GM12875 (cell line): ENCODE results near the gene CLIC1.

ENCODE experiments used
- H3K4me3 ChIP-seq: one replicate; pipeline ENCODE4 v1.5.1; 2011; ENCODE audit warnings: low read depth, low read length, control low read depth
- TF ChIP-seq, protein P1 (sequence below): IDR thresholded peaks from 2 replicates; pipeline ENCODE4 v1.5.1; 2011; ENCODE audit warnings: low read depth, mild to moderate bottlenecking, control low read depth, inconsistent platforms, low read length, moderate library complexity, borderline replicate concordance; ENCODE audit not compliant: insufficient read depth

CLIC1 gene

DNA sequence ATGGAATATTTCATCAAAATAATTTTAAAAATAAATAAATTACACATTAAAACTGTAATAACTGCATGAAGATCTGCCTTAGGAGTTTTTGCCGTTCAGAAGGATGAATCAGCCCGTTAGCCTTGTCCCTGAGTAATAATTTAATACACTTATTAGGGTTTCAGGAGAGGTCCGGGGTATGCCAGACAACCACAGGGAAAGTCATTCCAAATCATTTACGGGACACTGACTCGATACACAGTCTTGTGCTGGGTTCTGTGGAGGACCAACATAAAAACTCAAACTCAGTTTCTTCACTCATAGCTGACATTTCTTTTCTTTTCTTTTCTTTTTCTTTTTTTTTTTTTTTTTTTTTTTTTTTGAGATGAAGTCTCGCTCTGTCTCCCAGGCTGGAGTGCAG lies 30.4 kb downstream of the CLIC1 start:
- TF ChIP-seq, protein P1, sequence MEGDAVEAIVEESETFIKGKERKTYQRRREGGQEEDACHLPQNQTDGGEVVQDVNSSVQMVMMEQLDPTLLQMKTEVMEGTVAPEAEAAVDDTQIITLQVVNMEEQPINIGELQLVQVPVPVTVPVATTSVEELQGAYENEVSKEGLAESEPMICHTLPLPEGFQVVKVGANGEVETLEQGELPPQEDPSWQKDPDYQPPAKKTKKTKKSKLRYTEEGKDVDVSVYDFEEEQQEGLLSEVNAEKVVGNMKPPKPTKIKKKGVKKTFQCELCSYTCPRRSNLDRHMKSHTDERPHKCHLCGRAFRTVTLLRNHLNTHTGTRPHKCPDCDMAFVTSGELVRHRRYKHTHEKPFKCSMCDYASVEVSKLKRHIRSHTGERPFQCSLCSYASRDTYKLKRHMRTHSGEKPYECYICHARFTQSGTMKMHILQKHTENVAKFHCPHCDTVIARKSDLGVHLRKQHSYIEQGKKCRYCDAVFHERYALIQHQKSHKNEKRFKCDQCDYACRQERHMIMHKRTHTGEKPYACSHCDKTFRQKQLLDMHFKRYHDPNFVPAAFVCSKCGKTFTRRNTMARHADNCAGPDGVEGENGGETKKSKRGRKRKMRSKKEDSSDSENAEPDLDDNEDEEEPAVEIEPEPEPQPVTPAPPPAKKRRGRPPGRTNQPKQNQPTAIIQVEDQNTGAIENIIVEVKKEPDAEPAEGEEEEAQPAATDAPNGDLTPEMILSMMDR = no peak

DNA sequence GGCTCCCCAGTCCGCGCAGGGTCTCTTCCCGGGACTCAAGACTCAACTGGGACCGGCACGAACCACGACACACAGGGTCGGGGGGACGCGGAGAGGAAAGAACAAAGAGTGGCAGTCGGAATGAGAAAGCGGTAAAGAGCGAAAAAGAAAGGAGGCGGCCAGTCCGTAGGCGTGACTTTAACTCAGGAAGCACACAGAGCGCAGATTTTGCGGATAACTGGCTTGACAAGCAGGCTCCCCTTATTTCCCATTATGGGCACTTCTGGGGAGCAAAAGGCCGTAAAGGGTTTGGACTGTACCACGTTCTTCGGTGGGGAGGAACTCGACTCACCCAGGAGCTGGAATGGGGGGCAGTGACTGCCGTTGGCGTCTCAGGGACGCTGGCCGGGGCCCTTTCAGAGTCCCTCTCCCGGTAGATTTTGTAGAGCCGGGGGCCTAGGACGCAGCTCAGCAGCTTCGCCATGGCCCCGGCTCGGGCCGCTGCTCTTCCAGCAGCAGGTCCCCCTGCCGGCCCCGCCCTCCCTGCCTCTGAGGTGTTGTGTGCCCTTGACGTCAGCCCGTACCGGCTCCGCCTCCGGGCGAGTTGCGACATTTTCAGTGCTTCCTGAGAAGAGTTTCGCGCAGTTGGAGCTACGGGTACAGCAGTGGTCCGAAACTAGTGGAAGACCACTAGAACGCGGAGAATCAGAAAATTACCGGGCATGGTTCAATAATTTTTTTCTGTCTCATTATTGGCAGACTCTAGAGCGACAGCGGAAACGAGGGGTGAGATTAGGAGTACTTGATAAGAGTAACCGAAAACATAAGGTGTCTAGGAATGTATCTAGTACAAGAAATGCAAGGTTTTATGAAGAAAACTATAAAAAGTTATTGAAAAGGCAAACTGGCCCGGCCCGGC lies 33.3 kb downstream of the CLIC1 start, which contains the start of gene ABHD16A:
Gene ABHD16A, minus strand, starts transcription at position 506 of the 898 bp plus-strand sequence. Its CDS starts 43 bp downstream, at position 463.
- TF ChIP-seq, protein P1 = no peak
- peak within 1 kb of the TSS; percentile 62 for H3K4me3 ChIP-seq

More for the DNA sequence above, 30.4 kb downstream of the CLIC1 start:
- no peak overlapping the region for H3K4me3 ChIP-seq

DNA sequence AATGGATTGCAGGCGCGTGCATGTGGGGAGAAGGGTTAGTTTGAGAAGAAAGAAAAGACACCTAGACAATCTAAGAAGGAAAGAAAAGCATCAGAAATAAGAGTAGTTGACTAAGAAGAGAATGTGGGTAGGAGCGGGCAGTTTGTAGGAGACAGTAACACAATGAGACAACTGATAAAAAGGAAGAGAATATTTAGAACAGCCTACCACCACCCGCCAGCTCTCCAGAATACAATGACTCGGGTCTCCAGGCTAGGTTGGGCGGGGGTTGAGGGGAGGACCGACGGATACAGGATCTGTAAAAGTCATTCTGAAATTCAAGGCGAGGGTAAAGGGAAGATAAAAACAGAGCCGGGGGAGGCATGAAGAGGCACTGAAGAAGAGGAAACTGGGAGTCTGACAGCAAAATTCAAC lies 33.9 kb downstream of the CLIC1 start:
- TF ChIP-seq, protein P1 = no peak

DNA sequence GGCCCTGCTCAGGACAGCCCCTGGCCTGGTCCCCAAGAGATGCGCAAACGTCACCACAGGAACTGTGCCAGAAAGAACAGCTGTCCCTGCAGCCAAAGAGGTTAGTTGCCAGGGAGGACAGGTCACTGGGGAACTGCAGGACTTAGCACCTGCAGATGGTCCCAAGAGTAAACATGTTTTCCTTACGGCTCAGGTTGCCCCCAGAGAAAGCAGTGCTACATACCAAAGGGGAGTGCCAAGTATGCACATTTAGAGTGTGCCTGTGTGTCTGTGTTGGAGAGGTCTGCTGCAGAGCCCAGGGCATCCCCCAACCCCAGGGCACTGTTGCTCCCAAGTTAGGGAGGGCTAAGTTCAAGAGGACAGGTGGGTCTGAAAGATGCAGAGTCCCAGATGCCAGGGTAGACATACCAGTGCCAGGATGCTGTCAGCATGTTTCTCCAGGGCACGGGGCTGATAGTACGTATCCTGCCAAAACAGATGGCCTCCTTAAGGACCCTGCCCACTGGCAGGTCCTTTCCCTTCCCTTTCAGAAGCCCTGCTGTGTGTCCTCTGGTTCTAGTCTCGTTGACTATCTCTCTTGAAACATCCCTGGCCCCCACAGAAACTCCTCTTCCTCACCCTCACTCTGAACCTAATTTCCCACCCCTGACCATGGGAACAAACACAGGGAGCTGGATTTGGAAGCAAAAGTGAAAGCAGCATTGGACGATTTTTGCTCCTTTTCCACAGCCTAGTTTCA lies 34.5 kb downstream of the CLIC1 start:
- TF ChIP-seq, protein P1 = no peak
- peak overlapping the region; percentile 62 for H3K4me3 ChIP-seq

More for the DNA sequence above, 33.9 kb downstream of the CLIC1 start:
- peak overlapping the region; percentile 62 for H3K4me3 ChIP-seq

- H3K4me3 ChIP-seq = no peak overlapping the region
- TF ChIP-seq, protein P1 = no peak
Observed at GRCh38 chr6:31700740-31701401, 35.5 kb downstream of the CLIC1 start.

DNA sequence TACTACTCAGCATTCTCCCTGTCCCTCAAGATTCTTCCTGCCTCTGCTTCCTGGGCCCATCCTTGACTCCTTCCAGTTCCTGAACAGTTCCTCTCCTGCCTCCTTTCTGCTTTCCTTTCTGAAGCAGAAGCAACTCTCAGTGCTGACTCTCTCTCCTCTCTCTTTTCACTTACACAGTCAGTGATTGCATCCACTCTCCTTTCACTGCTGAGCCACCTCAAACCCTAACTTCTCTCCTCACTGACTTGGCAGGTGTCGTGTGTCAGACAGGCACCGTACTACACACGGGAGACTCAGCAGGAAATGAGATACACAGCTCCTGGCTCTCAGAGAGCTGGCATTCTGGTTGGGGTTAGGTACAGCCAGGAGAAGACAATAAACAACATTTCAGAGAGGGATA lies 38.8 kb downstream of the CLIC1 start:
- H3K4me3 ChIP-seq = no peak overlapping the region
- TF ChIP-seq, protein P1 = no peak
